Hippocampal formation (tissue), 2 donors: Measurements from ENCODE around the gene PAX4.
"Not testable (repeated sequence)": the region's sequence is repeated elsewhere in the genome, so short reads cannot be mapped to it uniquely, and the experiment has no call there.

ENCODE experiments used
- DNase-seq, 2 donors: peaks; one replicate each; lab custom pipeline; 2025; lab: John Stamatoyannopoulos, UW

PAX4 gene

GRCh38 chr7:127586346-127586745 lies 31.6 kb downstream of the PAX4 start:
- no peak for DNase-seq

GRCh38 chr7:127585044-127585953 lies 32.6 kb downstream of the PAX4 start, which contains the start of gene GCC1:
TSS of gene GCC1 (minus strand) at chr7:127585596. CDS start at chr7:127585182, 414 bp downstream.
- peak; percentile 86 to 89 for DNase-seq

GRCh38 chr7:127584648-127585043 lies 33.3 kb downstream of the PAX4 start:
- no peak for DNase-seq

- DNase-seq: no peak
Observed at GRCh38 chr7:127582361-127582760, 35.6 kb downstream of the PAX4 start.

- DNase-seq: no peak
Observed at GRCh38 chr7:127581716-127582115, 36.2 kb downstream of the PAX4 start.

GRCh38 chr7:127580612-127581011 lies 37.3 kb downstream of the PAX4 start:
- no peak for DNase-seq

GRCh38 chr7:127578711-127579275 lies 39.1 kb downstream of the PAX4 start:
- DNase-seq: no peak

GRCh38 chr7:127578036-127578684 lies 39.8 kb downstream of the PAX4 start:
- no peak for DNase-seq

GRCh38 chr7:127571741-127572505 lies 46.0 kb downstream of the PAX4 start:
- DNase-seq: no peak

- not testable (repeated sequence) for DNase-seq
Observed at GRCh38 chr7:127568034-127568433, 49.9 kb downstream of the PAX4 start.

- no peak for DNase-seq
Observed at GRCh38 chr7:127566242-127566641, 51.7 kb downstream of the PAX4 start.
